AG08395 (cell line): ENCODE data around the gene SLC2A4RG.
"Not testable (repeated sequence)": the region's sequence is repeated elsewhere in the genome, so short reads cannot be mapped to it uniquely, and the experiment has no call there.

Source experiments
- DNase-seq: peaks from one replicate; pipeline ENCODE4 v3.0.0; 2012; ENCODE audit warnings: mixed read lengths, low spot score

SLC2A4RG gene

DNA sequence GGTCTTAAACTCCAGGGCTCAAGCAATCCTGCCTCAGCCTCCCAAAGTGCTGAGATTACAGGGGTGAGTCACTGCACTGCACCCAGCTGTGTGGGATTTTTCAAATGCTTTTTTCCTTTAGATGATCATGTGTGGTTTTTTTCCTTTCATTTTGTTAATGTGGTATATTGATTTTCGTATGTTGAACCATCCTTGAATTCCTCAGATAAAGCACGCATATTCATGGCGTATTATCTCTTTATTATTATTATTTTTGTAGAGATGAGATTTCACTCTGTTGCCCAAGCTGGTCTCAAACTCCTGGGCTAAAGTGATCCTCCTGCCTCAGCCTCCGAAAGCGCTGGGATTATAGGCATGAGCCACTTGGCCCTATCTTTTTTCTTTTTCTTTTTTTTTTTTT, 24.7 kb upstream of the SLC2A4RG start:
- no peak for DNase-seq

DNA sequence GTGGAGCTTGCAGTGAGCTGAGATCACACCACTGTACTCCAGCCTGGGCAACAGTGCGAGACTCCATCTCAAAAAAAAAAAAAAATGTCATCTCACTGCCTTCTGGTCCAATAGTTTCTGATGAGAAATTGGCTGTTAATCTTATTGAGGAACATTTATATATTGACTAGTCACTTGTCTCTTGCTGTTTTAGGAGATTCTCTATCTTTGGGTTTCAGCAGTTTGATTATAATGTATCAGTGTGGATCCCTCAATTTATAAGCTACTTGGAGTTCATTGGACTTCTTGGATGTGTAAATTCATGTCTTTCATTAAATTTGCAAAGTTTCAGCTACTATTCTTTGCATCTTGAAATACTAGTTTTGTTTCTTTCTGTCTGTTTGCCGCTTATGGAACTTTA, 20.6 kb upstream of the SLC2A4RG start:
- DNase-seq: no peak

DNA sequence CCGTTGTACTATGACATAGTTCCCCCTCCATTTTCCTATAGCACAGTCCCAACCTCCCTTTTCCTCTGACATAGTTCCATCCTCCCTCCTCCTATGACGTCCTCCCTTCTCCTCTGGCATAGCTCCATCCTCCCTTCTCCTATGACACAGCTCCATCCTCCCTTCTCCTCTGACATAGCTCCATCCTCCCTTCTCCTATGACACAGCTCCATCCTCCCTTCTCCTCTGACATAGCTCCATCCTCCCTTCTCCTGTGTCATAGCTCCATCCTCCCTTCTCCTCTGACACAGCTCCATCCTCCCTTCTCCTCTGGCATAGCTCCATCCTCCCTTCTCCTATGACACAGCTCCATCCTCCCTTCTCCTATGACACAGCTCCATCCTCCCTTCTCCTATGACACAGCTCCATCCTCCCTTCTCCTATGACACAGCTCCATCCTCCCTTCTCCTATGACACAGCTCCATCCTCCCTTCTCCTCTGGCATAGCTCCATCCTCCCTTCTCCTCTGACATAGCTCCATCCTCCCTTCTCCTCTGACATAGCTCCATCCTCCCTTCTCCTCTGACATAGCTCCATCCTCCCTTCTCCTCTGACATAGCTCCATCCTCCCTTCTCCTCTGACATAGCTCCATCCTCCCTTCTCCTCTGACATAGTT, 16.5 kb upstream of the SLC2A4RG start:
- DNase-seq: not testable (repeated sequence)

DNA sequence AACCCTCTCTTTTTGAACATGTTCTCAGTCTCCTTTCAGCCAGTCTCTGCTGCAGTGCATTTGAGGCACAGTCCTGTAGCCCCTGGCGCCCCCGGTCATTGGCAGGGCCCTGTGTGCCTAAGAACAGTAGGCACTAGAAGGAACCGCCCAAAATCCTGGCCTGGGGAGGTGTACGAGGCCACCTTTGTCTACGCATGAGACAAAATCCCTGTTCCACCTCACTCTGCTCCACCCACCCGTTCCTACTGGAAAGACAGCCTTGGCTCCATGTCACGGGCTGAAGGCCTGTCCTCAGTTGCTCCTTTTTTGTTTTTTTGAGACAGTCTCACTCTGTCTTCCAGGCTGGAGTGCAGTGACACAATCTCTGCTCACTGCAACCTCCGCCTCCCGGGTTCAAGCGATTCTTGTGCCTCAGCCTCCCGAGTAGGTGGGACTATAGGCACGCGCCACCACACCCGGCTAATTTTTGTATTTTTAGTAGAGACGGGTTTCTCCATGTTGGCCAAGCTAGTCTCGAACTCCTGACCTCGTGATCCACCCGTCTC, 9.3 kb upstream of the SLC2A4RG start:
- not testable (repeated sequence) for DNase-seq

DNA sequence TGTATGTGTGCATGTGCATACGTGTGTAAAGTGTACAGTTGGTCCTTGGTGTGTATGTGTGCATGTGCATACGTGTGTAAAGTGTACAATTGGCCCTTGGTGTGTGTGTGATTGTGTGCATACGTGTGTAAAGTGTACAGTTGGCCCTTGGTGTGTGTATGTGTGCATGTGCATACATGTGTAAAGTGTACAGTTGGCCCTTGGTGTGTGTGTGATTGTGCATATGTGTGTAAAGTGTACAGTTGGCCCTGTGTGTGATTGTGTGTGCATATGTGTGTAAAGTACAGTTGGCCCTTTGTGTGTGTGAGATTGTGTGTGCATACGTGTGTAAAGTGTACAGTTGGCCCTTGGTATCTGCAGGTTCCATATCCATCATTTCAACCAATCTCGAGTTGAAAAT, 8.2 kb upstream of the SLC2A4RG start:
- no peak for DNase-seq

DNA sequence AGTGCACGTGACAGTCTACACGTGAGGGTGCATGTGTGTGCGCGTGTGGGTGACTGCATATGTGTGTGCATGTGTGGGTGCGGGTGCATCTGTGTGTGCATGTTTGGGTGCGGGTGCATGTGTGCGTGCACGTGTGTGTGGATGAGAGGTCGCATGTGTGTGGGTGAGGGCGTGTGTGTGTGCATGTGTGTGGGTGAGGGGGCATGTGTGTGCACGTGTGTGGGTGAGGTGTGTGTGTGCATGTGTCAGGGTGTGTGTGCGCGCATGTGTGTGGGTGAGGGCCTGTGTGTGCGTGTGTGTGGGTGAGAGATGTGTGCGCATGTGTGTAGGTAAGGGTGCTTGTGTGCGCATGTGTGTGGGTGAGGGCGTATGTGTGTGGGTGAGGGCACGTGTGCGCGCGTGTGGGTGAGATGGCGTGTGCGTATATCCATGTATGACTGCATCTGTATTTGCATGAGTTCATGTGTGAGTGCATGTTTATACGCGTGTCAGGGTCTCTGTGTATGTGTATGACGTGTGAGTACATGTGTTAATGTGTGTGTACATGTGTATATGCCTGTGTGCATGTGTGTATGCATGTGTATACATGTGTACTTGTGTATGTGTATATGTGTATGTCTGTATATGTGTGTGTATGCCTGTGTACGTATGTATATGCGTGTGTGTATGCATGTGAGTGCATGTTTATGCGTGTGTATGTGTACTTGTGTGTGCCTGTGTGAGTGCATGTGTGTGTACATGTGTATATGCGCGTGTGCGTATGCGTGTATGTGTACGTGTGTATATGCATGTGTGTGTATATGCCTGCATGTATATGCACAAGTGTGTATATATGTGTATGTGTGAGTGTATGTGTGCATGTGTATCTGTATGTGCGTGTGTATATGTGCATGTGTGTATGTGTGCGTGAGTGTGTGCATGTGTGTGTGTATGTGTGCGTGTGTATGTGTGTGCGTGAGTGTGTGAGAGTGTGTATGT, 7.2 kb upstream of the SLC2A4RG start:
- no peak for DNase-seq

DNA sequence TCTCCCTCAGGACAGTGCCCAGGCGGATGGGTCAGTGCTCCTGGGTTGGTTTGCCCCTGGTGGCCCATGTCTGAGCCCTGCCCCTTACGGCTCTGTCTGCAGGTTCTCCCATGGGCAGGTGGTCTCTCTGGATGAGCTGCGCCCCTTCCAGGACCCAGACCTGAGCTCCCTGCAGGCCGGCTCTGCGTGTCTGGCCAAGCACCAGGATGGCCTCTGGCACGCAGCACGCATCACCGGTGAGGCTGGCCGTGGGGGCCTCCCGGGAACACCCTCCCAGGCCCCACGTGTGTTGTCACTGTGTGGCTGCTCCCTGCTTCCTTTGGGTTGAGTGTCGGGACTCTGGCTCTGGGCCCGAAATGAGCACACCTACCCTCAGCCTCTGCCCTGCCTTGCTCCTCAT, 6.5 kb upstream of the SLC2A4RG start:
- DNase-seq: no peak

DNA sequence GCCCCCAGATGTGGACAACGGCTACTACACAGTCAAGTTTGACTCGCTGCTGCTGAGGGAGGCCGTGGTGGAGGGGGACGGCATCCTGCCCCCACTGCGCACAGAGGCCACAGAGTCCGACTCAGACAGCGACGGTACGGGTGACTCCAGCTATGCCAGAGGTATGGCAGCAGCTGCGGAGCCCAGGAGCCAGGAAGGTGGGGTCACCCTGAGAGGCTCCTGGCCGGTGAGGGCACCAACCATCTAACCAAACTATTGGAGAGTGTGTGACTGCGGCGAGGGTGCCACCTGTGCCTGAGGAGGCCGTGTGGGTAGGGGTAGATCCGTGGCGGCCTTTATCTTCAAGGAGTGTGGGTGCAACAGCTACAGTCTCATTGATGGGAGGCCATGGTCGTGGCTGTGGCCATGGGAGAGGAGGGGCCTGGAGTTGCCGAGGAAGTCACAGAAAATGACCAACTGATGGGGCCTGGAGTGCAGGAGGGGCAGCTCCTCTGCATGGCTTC, 5.9 kb upstream of the SLC2A4RG start:
- DNase-seq: no peak

DNA sequence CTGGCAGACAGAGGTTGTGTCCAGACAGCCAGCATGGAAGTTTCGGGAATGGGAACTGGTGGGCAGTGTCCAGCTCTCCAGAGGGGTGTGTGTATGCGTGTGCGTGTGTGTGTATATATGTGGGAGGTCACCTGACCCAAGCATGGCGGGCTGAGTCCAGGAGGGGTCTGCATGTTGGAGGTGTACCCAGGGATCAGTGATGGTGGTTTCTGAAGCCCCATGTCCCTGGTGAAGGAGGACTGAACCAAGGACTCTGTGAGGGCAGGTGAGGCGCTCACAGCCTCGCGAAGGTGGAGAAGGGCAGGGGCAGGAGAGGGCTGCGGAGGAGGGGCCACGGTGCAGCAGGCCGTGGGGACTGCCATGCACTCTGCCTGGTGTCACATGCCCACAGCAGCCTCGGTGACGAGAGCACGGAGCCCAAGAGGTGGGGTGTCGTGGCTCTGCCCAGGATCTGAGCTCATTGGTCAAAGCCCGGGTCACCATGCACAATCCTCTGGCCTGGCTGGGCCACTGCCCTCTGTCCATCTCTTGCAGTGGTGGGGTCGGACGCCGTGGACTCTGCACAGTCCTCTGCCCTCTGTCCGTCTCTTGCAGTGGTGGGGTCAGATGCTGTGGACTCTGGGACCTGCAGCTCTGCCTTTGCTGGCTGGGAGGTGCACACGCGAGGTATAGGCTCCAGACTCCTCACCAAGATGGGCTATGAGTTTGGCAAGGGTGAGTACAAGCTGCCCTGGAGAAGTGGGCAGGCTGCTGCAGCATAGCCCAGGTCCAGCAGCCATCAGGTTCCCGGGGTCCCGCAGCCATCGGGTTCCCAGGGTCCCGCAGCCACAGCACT, 5.2 kb upstream of the SLC2A4RG start:
- no peak for DNase-seq

DNA sequence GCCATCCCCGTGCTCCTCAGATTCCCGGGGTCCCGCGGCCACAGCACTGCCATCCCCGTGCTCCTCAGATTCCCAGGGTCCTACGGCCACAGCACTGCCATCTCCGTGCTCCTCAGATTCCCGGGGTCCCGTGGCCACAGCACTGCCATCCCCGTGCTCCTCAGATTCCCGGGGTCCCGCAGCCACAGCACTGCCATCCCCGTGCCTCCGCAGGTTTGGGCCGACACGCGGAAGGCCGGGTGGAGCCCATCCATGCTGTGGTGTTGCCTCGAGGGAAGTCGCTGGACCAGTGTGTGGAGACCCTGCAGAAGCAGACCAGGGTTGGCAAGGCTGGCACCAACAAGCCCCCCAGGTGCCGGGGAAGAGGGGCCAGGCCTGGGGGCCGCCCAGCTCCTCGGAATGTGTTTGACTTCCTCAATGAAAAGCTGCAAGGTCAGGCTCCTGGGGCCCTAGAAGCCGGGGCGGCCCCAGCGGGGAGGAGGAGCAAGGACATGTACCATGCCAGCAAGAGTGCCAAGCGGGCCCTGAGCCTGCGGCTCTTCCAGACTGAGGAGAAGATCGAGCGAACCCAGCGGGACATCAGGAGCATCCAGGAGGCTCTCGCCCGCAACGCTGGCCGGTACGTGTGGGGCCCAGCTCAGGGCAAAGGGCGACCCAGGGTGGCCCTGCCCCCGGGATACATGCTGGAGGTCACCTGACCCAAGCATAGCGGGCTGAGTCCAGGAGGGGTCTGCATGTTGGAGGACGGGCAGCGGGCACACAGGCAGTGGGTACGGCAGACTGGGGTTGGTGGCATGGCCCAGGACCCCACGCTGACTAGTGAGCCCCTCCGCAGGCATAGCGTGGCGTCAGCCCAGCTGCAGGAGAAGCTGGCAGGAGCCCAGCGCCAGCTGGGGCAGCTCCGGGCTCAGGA, 4.4 kb upstream of the SLC2A4RG start:
- DNase-seq: no peak

DNA sequence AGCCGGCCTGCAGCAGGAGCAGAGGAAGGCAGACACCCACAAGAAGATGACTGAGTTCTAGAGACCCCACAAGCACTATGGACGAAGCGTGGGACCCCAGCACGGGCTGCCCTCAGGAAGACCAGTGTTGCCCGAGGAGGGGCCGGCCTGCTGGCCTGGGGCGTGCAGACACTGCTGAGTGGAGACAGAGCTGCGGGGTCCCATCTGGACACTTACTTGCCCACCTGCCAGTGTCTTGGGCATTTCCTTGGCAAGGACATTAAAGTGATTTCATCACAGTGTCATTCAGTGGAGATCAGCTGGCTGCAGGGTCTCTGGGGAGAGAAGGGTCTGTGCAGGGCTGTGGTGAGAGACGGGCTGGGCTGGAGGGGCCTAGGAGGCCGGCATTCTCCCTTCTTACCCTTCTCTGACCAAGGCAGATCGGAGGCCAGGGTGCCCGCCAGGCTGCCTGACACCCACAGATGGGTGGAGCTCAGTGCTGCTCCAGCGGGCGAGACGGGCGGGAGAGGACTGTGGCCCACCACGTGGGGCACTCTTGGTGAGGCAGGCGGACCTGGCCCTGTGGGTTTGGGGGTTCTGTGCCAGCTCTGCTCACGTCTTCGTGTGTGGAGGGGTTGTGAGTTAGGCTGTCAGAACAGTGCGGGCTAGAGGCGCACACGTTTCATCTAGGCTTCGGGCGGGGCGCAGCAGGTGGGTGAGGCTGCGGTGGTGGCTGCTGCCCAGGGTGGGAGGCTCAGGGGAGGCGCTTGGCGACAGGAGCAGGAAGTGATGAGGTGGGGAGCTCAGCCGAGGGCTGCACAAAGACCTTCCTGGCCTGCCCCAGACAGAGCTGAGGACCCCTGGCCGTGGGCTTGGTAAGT, 3.5 kb upstream of the SLC2A4RG start, which contains the start of gene LIME1:
Gene LIME1 (plus strand): TSS at position 806 of the 860 bp plus-strand sequence. CDS start 886 bp downstream, outside the sequence.
- no peak for DNase-seq

DNA sequence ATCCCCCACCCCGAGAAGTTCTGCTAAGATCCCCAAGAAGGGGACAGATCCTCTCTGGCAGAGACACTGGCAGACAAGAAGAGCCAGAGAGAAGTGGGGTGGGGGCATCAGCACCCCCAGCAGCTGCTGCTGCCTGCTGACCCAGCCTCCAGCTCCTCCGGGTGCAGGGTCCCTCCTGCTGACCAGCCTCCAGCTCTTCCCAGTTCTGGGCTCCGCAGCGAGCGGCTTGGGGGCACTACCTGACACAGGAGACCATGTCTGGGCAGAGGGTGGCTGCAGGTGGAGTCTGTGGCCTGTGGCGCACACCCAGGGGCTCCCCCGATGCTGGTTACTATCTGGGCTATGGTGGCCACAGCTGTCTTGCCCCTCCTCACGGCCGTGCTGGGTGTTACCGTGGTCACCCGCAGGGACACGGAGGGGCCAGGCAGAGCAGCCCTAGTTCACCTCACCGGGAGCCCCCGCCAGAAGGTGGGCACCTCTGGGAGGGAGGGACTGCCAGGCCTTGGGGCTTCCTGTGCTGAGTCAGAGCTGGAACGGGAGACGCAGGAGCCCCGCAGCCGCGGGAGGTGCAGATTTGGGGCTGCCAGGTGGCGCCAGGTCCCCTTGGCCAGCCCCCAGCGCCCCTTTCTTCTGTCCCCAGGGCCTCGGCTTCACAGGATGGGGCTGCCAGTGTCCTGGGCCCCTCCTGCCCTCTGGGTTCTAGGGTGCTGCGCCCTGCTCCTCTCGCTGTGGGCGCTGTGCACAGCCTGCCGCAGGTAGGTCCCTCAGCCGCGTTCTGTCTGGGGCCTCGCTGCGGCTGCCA, 2.5 kb upstream of the SLC2A4RG start:
- DNase-seq: no peak

DNA sequence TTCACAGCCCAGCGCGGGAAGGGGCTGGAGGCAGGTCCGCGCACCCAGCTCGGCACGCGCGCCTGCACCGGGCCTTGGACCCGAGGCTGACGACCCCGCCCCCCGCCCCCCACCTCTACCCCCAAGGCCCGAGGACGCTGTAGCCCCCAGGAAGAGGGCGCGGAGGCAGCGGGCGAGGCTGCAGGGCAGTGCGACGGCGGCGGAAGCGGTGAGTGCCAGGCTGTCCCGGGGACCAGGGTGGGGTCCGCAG, 2.0 kb upstream of the SLC2A4RG start:
- DNase-seq: no peak

DNA sequence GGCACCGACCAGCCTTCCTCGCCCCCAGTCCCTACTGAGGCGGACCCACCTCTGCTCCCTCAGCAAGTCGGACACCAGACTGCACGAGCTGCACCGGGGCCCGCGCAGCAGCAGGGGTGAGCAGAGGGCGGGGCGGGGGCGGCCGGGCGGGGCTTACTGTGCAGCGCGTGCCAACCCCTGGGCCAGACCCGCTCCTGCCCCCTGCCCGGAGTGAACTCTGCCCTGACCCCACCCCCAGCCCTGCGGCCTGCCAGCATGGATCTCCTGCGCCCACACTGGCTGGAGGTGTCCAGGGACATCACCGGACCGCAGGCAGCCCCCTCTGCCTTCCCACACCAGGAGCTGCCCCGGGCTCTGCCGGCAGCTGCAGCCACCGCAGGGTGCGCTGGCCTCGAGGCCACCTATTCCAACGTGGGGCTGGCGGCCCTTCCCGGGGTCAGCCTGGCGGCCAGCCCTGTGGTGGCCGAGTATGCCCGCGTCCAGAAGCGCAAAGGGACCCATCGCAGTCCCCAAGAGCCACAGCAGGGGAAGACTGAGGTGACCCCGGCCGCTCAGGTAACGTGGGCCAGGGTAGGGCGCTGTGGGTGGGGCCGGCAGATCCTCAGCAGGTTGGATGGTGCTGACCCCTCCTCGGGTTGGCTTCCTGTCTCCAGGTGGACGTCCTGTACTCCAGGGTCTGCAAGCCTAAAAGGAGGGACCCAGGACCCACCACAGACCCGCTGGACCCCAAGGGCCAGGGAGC, 1.5 kb upstream of the SLC2A4RG start:
- DNase-seq: no peak

DNA sequence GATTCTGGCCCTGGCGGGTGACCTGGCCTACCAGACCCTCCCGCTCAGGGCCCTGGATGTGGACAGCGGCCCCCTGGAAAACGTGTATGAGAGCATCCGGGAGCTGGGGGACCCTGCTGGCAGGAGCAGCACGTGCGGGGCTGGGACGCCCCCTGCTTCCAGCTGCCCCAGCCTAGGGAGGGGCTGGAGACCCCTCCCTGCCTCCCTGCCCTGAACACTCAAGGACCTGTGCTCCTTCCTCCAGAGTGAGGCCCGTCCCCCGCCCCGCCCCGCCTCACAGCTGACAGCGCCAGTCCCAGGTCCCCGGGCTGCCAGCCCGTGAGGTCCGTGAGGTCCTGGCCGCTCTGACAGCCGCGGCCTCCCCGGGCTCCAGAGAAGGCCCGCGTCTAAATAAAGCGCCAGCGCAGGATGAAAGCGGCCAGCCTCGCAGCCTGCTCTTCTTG, 868 bp upstream of the SLC2A4RG start:
- no peak for DNase-seq

DNA sequence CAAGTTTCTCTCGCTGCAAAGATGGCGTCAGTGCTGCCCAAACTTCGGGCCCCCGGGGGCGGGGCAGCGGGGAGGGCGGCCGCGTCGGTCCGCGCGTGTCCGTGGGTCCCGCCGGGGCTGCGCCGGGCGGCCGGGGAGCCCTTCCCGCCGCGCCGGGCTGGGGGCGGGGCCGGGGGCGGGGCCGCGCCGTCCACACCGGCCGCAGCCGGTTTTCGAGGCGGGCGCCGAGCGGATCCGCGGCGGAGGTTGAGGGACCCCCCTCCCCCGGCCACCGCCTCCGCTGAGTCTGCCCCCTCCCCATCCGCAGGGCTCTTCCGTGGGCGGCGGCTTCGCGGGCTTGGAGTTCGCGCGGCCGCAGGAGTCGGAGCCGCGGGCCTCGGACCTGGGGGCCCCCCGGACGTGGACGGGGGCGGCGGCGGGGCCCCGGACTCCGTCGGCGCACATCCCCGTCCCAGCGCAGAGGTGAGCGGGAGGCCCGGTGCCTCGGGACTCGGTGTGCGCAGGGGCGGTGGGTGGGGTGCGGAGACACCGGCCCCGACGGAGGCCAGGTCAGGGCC, 572 bp downstream of the SLC2A4RG start:
- DNase-seq: peak; percentile 62

DNA sequence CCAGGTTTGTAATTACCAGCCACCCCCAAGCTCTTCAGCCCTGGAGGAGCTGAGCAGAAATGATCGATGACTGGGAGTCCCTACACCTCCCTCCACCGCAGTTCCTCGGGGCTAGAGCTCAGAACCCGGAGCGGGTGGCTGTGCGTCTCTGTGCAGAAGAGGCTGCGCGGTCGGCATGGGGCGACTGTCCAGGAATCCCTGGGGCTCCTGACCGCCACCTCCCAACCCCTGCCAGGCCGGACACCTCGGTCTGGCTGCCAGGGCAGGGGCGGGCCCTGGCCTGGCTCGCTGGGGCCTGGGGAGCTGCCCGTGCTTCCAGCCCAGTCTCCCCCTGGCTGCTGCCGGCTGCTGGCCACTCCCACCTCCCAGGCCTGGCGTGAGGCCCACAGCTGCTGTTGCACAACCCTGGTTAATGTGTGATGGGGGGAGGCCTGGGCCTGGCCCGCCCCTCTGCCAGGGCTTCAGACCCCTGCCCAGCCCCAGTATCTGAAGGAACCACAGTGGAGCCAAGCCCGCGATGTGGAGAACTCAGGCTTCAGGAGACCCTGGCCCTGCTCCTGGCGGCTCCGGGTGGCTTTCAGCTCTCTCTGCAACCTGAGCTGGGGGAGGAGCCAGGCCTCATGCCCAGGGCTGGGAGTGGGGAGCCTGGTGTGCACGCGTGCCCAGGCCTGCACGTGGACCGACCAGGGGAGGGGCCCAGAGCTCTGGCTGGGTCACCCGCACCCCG, 1.2 kb downstream of the SLC2A4RG start:
- DNase-seq: peak; percentile 97

DNA sequence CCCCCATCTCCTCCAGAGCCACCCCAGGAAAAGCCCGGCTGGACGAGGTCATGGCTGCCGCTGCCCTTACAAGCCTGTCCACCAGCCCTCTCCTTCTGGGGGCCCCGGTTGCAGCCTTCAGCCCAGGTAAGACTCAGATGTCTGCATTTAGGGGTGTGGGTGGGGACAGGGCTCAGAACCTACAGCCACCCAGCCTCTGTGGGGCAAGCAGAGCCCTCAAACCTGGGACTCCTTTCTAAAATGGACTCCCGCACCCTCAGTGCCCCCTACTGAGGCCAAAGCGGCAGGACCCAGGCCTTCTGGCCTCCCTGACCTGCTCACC, 1.7 kb downstream of the SLC2A4RG start:
- no peak for DNase-seq
